Measurements from ENCODE around the gene ADGRG1.
A peak's percentile ranks its signal among the peaks of the same experiment; 100 is the strongest.

The ADGRG1 gene

DNA sequence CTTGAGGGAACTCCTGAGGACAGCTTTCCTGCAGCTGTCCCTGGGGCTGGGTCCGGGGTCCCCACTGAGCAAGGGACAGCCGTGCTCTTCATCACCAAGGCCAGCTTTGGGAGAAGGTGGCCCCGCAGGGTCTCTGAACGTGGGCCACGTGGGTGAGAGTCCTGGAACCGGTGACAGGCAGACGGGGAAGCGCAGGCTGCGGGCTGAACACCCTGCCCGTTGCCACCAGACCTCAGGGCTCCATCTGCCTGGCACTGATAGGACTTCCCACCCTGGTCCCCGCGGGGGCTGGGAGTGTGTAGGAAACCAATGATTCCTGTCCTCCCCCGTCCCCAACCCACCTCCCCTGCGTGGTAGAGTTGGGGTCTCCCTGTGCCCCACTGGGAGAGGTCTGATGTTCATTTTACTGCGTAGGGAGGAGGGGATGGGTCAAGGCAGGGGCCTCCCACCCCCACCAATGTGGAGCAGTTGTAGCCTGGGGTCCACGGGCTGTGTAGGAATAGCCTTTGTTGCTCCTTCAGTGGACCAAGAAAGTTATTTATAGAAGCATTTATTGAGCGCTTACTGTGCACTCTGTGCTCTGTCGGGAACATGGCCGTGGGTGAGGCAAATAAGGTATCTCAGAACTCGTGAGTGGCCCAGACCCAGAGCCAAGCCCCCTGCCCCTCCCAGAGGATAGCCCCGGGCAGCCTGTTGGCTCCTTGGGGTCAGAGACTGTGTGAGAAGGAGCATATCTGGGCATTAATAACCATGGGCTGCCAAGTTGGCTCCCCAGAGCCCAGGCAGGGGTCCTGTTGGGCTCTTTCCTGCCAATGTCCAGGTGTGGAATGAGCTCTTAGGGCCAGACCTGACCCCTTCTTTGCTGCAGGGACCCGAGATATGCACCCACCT, 1.3 kb downstream of the ADGRG1 start:
- H3K4me1 ChIP-seq (ENCODE audit: control insufficient read depth, insufficient read depth, low read length), result peaks cover 9% of the 10 kb centered on the region
- peaks cover 20 to 24% of the 10 kb centered on the region in 2 donors for H3K27me3 ChIP-seq (ENCODE audit: control insufficient read depth in 1 of 2, insufficient read depth in 2 of 2, low read length in 2 of 2)
- no peak overlapping the region for H3K27ac ChIP-seq (ENCODE audit: low read length)
- H3K36me3 ChIP-seq (ENCODE audit: control insufficient read depth in 2 of 2, insufficient read depth in 2 of 2, low read length in 2 of 2), result no peaks in the 10 kb centered on the region
- H3K9ac ChIP-seq (ENCODE audit: low read length in 2 of 2), result peak overlapping the region; percentile 13 to 15
- H3K9me3 ChIP-seq (ENCODE audit: control insufficient read depth in 2 of 2, low read length in 2 of 2), result no peaks in the 10 kb centered on the region
- H3K4me3 ChIP-seq (ENCODE audit: low read length in 2 of 2), result peak overlapping the region in 1 of 2 donors; percentile 58

- H3K9ac ChIP-seq (ENCODE audit: low read length in 2 of 2), result peak overlapping the region in 1 of 2 donors; percentile 13
- peaks cover 23 to 28% of the 10 kb centered on the region in 2 donors for H3K27me3 ChIP-seq (ENCODE audit: control insufficient read depth in 1 of 2, insufficient read depth in 2 of 2, low read length in 2 of 2)
- no peaks in the 10 kb centered on the region for H3K9me3 ChIP-seq (ENCODE audit: control insufficient read depth in 2 of 2, low read length in 2 of 2)
- no peaks in the 10 kb centered on the region for H3K36me3 ChIP-seq (ENCODE audit: control insufficient read depth in 2 of 2, insufficient read depth in 2 of 2, low read length in 2 of 2)
- H3K4me1 ChIP-seq (ENCODE audit: control insufficient read depth, insufficient read depth, low read length), result peaks cover 12% of the 10 kb centered on the region
- H3K27ac ChIP-seq (ENCODE audit: low read length), result no peak overlapping the region
- H3K4me3 ChIP-seq (ENCODE audit: low read length in 2 of 2), result peak overlapping the region in 1 of 2 donors; percentile 58
These were observed 2.0 kb downstream of the ADGRG1 start for GRCh38 chr16:57630407-57630797.

GRCh38 chr16:57630931-57631845, 2.8 kb downstream of the ADGRG1 start:
- Histone ChIP-seq H3K4me3 (ENCODE audit: low read length in 2 of 2) (no peak overlapping the region), H3K36me3 (ENCODE audit: control insufficient read depth in 2 of 2, insufficient read depth in 2 of 2, low read length in 2 of 2) (no peaks in the 10 kb centered on the region), H3K9ac (ENCODE audit: low read length in 2 of 2) (no peak overlapping the region), H3K27me3 (ENCODE audit: control insufficient read depth in 1 of 2, insufficient read depth in 2 of 2, low read length in 2 of 2) (peaks cover 23 to 32% of the 10 kb centered on the region in 2 donors), H3K9me3 (ENCODE audit: control insufficient read depth in 2 of 2, low read length in 2 of 2) (no peaks in the 10 kb centered on the region), H3K4me1 (ENCODE audit: control insufficient read depth, insufficient read depth, low read length) (peaks cover 17% of the 10 kb centered on the region), H3K27ac (ENCODE audit: low read length) (no peak overlapping the region)

- H3K27ac ChIP-seq (ENCODE audit: low read length), result no peak overlapping the region
- peaks cover 22% of the 10 kb centered on the region for H3K4me1 ChIP-seq (ENCODE audit: control insufficient read depth, insufficient read depth, low read length)
- H3K9me3 ChIP-seq (ENCODE audit: control insufficient read depth in 2 of 2, low read length in 2 of 2), result no peaks in the 10 kb centered on the region
- H3K27me3 ChIP-seq (ENCODE audit: control insufficient read depth in 1 of 2, insufficient read depth in 2 of 2, low read length in 2 of 2), result peaks cover 25 to 40% of the 10 kb centered on the region in 2 donors
- no peak overlapping the region for H3K4me3 ChIP-seq (ENCODE audit: low read length in 2 of 2)
- H3K36me3 ChIP-seq (ENCODE audit: control insufficient read depth in 2 of 2, insufficient read depth in 2 of 2, low read length in 2 of 2), result no peaks in the 10 kb centered on the region
- no peak overlapping the region for H3K9ac ChIP-seq (ENCODE audit: low read length in 2 of 2)
These were observed 4.1 kb downstream of the ADGRG1 start for GRCh38 chr16:57632568-57632967.

DNA sequence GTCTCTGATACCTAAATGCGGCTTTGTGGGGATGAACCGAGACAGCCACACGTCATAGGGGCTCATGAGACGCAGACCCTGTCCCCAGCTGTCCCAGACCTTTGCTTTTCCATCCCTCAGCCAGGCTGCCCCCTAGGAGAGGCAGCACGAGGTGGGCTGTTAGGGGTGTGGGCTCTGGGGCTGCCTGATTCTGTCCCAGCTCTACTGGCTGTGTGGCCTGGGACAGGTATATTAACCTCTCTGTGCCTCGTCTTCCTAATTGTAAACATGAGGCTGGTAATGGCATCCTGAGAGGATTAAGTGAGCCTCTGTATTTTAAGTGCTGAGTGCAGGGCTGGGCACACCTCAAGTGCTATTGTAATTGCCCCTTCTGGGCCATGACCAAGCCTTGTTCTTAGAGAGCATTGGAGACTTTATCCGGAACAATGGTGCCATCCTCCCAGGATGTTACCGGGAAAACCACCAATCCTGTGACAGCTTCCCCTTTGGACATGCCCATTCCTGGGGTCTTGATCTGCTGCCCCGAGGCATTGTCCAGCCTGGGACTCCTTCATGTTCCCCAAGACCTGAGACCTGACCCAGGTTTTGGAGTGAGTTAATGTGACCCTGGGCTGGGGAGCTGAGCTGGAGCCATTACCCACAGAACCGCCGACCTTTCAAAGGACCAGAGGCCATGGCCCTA, 5.1 kb downstream of the ADGRG1 start:
- Histone ChIP-seq H3K27ac (ENCODE audit: low read length) (peak overlapping the region; percentile 11), H3K4me1 (ENCODE audit: control insufficient read depth, insufficient read depth, low read length) (peaks cover 17% of the 10 kb centered on the region), H3K27me3 (ENCODE audit: control insufficient read depth in 1 of 2, insufficient read depth in 2 of 2, low read length in 2 of 2) (peaks cover 19 to 32% of the 10 kb centered on the region in 2 donors), H3K36me3 (ENCODE audit: control insufficient read depth in 2 of 2, insufficient read depth in 2 of 2, low read length in 2 of 2) (no peaks in the 10 kb centered on the region), H3K4me3 (ENCODE audit: low read length in 2 of 2) (no peak overlapping the region), H3K9me3 (ENCODE audit: control insufficient read depth in 2 of 2, low read length in 2 of 2) (no peaks in the 10 kb centered on the region), H3K9ac (ENCODE audit: low read length in 2 of 2) (no peak overlapping the region)

GRCh38 chr16:57634171-57634570, 5.7 kb downstream of the ADGRG1 start:
- no peak overlapping the region for H3K9ac ChIP-seq (ENCODE audit: low read length in 2 of 2)
- no peak overlapping the region for H3K27ac ChIP-seq (ENCODE audit: low read length)
- H3K9me3 ChIP-seq (ENCODE audit: control insufficient read depth in 2 of 2, low read length in 2 of 2), result no peaks in the 10 kb centered on the region
- H3K27me3 ChIP-seq (ENCODE audit: control insufficient read depth in 1 of 2, insufficient read depth in 2 of 2, low read length in 2 of 2), result peaks cover 16 to 27% of the 10 kb centered on the region in 2 donors
- no peaks in the 10 kb centered on the region for H3K36me3 ChIP-seq (ENCODE audit: control insufficient read depth in 2 of 2, insufficient read depth in 2 of 2, low read length in 2 of 2)
- no peak overlapping the region for H3K4me3 ChIP-seq (ENCODE audit: low read length in 2 of 2)
- H3K4me1 ChIP-seq (ENCODE audit: control insufficient read depth, insufficient read depth, low read length), result peaks cover 18% of the 10 kb centered on the region

DNA sequence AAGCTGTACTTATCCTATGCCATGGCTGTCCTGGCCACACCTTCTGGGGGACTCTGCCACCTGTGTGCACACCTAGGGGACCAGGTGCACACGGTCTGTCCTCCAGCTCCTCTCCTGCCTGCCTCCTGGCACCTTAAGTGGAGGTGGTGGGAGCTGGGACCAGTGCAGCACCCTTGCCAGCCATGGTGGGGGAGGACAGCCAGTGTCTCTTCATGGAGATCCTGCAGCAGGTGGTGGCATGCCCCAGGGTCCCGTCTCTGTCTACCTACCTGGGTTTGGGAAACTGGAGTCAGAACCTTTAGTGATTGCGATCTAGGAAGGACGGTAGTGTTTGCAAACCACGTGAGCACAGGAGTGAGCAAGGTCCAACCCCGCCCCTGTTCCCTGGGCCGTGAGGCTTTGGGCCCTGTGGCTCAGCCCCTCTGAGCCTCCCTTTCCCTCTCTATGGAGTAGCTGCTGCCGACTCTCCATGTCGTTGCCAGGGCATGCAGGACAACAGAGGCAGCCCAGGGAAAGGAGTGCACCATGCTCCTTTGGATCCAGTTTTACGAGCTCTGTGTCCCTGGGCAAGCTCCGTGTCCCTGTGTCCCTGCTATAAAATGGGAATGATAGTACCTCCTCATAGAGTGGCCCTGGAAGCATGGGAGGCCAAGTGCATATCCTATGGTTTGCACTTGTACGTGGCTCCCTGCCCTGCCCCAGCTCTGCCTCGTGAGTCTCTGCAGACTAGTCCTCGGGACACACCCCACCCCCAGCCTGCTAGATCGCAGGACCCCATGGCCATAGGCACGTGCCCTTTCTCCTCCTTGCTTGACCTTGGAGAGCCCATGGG, 7.1 kb downstream of the ADGRG1 start:
- Histone ChIP-seq H3K4me3 (ENCODE audit: low read length in 2 of 2) (no peak overlapping the region), H3K9ac (ENCODE audit: low read length in 2 of 2) (no peak overlapping the region), H3K27me3 (ENCODE audit: control insufficient read depth in 1 of 2, insufficient read depth in 2 of 2, low read length in 2 of 2) (peaks cover 10 to 26% of the 10 kb centered on the region in 2 donors), H3K4me1 (ENCODE audit: control insufficient read depth, insufficient read depth, low read length) (peaks cover 21% of the 10 kb centered on the region), H3K27ac (ENCODE audit: low read length) (no peak overlapping the region), H3K36me3 (ENCODE audit: control insufficient read depth in 2 of 2, insufficient read depth in 2 of 2, low read length in 2 of 2) (no peaks in the 10 kb centered on the region), H3K9me3 (ENCODE audit: control insufficient read depth in 2 of 2, low read length in 2 of 2) (no peaks in the 10 kb centered on the region)

DNA sequence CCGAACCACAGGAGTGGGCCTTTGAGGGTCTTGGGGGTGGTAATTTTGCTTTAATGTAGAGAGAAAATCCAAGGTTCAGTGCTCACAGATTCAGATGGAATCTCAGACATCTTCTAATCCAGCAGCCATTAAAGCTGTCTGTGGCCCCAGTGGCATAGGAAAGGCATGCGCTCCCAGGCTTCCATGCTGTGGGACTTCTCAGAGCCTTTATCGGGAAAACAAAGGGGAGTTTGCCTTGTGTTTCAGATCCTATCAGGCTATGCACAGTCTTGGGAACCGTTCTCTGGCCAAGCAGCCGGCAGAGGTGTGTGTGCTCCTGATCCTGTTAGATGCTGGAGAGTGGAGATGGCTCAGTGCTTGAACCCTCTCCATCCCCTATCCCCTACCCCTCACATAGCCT, 7.8 kb downstream of the ADGRG1 start:
- peaks cover 10 to 25% of the 10 kb centered on the region in 2 donors for H3K27me3 ChIP-seq (ENCODE audit: control insufficient read depth in 1 of 2, insufficient read depth in 2 of 2, low read length in 2 of 2)
- H3K36me3 ChIP-seq (ENCODE audit: control insufficient read depth in 2 of 2, insufficient read depth in 2 of 2, low read length in 2 of 2), result no peaks in the 10 kb centered on the region
- H3K4me1 ChIP-seq (ENCODE audit: control insufficient read depth, insufficient read depth, low read length), result peaks cover 21% of the 10 kb centered on the region
- no peak overlapping the region for H3K27ac ChIP-seq (ENCODE audit: low read length)
- H3K9ac ChIP-seq (ENCODE audit: low read length in 2 of 2), result no peak overlapping the region
- no peaks in the 10 kb centered on the region for H3K9me3 ChIP-seq (ENCODE audit: control insufficient read depth in 2 of 2, low read length in 2 of 2)
- H3K4me3 ChIP-seq (ENCODE audit: low read length in 2 of 2), result no peak overlapping the region

DNA sequence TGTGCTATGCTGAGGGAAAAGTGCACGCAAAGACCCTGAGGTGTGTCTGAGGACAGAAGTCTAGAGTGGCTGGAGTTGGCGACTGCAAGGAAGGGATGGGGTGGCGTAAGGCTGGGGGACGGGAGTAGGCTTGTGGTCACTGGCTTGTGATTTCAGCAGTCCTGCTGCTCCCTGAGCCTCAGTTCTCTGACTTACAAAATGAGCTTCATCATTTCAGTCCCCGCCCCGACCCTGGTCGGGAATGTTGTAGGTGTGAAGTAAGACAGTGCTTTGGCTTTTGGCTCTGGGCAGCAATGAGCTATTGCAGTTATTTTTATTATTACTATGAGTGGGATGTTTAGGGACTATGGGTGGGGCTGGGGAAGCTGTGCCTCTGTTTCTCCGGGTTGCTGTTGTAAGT, 8.6 kb downstream of the ADGRG1 start:
- no peak overlapping the region for H3K9ac ChIP-seq (ENCODE audit: low read length in 2 of 2)
- no peak overlapping the region for H3K27ac ChIP-seq (ENCODE audit: low read length)
- H3K36me3 ChIP-seq (ENCODE audit: control insufficient read depth in 2 of 2, insufficient read depth in 2 of 2, low read length in 2 of 2), result no peaks in the 10 kb centered on the region
- no peaks in the 10 kb centered on the region for H3K9me3 ChIP-seq (ENCODE audit: control insufficient read depth in 2 of 2, low read length in 2 of 2)
- H3K27me3 ChIP-seq (ENCODE audit: control insufficient read depth in 1 of 2, insufficient read depth in 2 of 2, low read length in 2 of 2), result peaks cover 10 to 25% of the 10 kb centered on the region in 2 donors
- H3K4me1 ChIP-seq (ENCODE audit: control insufficient read depth, insufficient read depth, low read length), result peaks cover 21% of the 10 kb centered on the region
- no peak overlapping the region for H3K4me3 ChIP-seq (ENCODE audit: low read length in 2 of 2)
